ENCODE measurements around the gene ACSL3.

The ACSL3 gene

GRCh38 chr2:222883420-222883819, 22.6 kb downstream of the ACSL3 start:
- no peak for FAIRE-seq

GRCh38 chr2:222884114-222884771, 23.4 kb downstream of the ACSL3 start:
- no peak for FAIRE-seq

DNA sequence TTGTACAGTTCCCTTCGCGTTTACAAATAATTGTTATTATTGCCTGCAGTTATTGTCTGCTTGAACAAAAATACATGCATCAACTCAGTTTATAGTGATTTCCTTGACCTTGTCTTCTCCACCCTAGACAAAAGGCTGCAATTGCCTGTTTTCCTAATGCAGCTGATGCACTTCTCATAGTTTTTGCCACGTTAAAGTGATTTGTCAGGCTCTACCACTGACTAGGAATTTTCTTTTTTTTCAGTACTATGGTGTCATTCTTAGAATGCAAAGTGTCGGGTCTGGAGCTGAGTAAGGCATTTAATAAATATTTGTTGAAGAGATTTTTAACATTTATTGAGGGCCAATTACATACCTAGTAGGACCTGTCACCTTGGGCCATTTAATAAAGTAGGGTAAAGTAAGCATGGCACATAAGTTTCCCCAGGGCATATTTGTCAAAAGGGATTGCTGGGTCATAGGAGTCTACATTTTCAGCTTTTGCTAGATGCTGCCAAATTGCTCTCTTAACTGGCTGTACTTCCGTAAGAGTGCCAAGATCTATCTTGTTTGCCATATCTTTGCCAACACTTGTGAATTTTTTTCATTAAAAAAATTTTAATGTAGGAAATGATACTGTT, 24.1 kb downstream of the ACSL3 start:
- FAIRE-seq: no peak

DNA sequence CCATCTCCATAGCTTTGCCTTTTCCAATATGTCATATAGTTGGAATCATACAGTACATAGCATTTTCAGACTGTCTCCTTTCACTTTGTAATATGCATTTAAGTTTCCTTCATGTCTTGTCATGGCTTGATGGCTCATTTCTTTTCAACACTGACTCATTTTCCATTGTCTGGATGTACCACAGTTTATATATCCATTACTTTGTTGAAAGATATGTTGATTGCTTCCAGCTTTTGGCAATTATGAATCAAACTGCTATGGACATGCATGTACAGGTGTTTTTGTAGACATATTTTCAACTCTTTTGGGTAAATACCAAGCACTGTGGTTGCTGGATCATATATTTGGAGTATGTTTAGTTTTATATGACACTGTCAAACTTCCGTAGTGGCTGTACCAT, 26.3 kb downstream of the ACSL3 start:
- FAIRE-seq: no peak

DNA sequence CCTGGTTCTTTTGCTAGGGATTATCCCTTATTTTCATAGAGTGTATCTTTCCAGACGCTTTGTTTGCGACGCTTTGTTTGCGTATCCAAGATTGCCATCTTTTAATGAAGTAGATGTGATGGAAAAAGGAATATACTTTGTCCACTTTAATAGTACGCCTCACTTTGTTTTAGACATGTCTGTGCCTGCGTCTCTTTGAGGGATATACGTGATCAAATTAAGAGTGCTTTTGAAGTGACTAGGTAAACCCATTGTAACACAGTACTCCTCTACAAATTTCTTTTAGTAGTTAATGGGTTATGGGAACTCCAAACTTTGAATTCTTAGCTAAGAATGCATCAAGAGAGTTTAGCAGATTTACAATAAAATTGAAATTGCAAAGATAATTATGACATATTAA, 27.9 kb downstream of the ACSL3 start:
- FAIRE-seq: no peak

- no peak for FAIRE-seq
Observed at GRCh38 chr2:222891890-222892289, 31.1 kb downstream of the ACSL3 start.

DNA sequence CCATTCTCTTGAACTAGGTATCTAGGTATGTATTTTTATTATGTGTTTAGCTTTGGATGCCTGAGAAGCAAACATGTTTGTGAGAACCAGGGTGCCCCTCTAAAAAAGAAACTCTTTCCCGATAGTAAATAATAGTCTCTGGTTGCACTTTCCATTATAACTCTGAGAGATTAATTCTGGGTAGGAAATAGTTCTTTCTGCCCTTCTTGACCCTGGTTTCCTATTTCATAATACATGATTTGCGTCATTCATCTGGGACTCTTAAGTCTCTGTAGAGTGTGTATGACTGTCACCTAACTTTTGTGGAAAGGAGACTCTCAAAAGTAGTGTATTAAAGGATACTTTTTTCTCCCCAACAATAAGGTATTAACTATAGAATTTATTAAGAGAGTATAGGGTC, 31.5 kb downstream of the ACSL3 start:
- FAIRE-seq: no peak

DNA sequence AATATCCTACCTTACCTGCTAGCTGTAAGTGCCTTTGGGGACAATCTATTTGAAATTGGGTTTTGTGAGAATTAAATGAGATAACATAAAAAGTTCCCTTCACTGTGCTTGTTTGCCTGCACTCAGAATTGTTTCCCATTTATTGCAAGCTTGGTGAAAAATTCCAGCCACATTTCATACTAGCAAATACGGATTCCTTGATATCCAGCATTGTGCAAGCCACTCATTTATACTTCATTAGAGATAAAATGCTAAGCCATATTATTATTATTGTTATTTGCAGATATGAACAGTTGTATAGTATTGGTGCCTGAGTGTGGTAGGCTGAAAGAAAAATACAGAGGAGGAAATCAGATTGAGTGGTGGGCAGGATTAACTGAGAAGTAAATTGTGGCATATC, 31.9 kb downstream of the ACSL3 start:
- no peak for FAIRE-seq

- FAIRE-seq: no peak
Observed at GRCh38 chr2:222893716-222894115, 32.9 kb downstream of the ACSL3 start.

DNA sequence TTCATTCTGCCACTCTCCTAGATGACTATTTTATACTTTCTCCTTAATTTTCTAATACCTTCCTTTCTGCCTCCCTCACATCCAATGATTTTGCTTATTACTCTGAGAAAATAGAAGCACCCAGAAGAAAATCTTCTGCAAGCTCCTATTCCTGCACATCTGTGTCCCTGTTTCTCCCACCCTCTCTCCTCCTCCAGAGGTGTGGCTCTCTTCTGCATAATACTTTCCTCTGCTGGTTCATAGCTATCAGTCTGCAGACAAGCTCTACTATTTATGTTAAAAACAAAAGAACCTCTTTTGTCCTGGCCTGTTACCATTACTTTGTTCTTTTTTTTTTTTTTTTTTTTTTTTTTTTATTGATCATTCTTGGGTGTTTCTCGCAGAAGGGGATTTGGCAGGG, 34.3 kb downstream of the ACSL3 start:
- no peak for FAIRE-seq

DNA sequence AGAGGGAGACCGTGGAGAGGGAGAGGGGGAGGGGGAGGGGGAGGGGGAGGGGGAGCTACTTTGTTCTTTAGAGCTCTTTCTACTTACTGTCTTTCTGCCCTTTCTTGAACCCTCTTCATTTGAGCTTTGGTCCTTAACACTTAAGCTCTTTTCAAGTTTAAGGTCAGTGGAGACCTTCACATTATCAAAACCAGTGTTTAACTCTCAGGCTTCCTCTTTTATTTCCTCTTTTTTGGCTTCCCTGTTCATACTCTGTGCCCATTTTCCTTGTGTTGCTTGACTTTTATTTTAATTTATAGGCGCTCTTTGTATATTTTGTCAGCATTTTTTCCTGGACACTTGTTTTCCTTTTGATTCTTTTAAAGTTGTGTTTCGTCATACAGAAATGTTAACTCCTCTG, 37.1 kb downstream of the ACSL3 start:
- no peak for FAIRE-seq

GRCh38 chr2:222899413-222900181, 38.8 kb downstream of the ACSL3 start:
- no peak for FAIRE-seq

- FAIRE-seq: no peak
Observed at GRCh38 chr2:222900354-222900753, 39.5 kb downstream of the ACSL3 start.

GRCh38 chr2:222902660-222903059, 41.8 kb downstream of the ACSL3 start:
- no peak for FAIRE-seq

DNA sequence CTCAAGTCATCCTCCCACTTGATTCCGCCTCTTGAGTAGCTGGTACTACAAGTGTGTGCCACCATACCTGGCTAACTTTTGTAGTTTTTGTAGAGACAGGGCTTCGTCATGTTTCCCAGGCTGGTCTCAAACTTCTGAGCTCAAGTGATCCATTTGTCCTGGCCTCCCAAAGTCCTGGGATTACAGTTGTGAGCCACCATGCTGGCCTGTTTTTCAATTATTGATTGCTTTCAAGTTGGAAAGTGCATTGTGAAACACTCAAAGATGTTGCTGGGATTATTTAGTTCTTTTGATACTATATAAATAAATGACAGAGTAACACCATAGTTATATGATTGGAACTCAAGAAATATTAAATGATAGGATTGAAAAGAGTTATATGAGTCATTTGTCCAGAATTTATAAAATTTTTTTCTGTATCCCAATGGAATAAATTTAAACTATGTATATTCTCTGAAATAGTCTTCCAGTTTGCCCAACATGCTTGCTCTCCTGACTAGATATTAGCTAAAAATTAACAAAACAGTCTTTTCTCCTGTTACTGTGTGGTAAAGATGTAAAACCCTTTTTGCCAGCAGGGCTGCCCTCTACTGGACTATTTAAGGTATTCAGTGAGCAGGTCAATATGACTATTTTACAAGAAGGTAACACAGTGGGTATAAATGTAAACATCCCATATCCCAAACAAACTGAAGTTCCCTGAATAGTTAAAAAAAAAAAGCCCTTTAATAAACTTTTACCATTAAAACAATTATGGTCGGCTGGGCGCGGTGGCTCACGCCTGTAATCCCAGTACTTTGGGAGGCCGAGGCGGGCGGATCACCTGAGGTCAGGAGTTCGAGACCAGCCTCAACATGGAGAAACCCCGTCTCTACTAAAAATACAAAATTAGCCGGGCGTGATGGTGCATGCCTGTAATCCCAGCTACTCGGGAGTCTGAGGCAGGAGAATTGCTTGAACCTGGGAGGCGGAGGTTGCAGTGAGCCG, 42.7 kb downstream of the ACSL3 start:
- peak; percentile 92 for FAIRE-seq

DNA sequence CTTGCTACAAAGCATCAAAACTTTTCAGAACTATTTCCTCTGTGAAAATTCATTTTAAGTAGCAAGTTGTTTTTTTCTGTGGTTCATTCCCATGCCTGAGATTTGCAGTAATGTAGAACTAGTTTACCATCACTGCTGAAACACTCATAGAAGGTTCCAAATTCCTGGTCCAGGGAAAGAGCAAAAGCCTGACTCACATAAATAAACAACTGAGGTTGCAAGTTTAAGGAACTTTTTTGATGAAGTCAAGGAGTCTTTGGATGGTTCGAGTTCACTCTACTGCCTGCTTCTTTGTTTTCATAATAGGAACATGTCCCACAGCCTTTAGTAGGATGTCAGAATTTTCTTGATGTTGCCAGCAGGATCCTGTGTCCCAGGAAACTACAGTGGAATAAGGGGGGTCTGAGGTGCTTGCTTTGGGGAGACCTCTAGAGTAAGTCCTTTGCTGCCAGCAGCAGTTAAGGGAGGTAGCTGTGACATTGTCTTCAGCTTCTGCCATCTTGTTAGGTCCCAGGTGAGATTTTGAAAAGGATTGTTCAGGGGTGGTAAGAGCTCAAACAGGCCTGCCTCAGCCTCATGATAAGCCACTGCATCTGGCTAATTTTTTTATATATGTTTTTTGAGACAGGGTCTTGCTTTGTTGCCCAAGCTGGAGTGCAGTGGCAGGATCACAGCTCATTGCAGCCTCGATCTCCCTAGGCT, 43.9 kb downstream of the ACSL3 start:
- FAIRE-seq: no peak

GRCh38 chr2:222907048-222907447, 46.2 kb downstream of the ACSL3 start:
- FAIRE-seq: no peak

DNA sequence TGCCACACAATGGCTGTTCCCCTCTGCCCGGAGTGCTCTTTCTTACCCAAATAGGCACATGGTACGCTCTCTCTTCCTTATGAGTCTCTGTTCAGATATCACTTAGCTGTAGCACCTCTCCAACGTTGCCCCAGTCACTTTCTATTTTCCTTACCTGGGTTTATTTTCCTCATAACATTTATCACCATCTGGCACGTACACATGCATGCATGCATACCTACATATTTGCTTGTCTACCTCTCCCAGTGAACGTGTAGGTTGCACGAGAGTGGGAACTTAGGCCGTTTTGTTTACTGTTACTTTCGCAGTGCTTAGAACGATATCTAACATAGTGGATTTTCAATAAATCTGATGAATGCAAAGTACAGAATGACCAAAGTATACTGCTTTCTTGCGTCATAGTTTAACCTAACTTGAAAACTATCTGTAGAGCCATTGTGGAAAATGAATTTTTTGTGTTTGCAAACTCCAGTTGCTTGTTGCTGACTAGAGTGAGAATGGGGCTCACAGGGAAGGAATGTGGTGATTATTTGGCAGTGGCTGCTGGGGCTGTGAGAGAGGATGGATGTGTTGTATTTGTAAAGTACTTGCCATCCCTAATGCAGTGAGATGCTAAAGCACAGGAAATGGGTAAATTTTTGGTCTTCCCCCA, 47.1 kb downstream of the ACSL3 start:
- no peak for FAIRE-seq

DNA sequence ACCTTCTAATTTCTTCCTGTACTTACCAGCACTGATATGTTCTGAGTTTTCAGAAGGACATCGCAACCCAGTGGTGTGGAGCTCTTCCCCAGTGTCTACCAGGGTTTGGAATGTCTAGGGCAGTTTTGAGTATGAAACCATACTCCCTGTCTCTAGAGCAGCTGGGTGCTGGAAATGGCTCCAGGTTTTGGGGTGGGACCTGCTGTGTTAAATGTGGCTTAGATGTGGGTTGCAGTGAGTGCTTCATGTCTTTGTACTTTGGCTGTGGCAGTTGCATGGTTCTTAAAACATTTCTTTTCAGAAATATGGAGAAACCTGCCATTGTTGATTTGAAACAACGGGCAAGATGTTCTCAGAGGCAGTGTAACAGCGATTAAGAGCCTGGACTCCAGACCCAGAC, 48.5 kb downstream of the ACSL3 start:
- FAIRE-seq: no peak

- FAIRE-seq: no peak
Observed at GRCh38 chr2:222912117-222912516, 51.3 kb downstream of the ACSL3 start.

- FAIRE-seq: no peak
Observed at GRCh38 chr2:222912776-222913175, 51.9 kb downstream of the ACSL3 start.
